HepG2 (cell line): ENCODE data around the gene KCNQ2. TPM values are rescaled to one million over a fixed set of nuclear protein-coding genes. Genes with fewer than 3 reads are reported as not detected.

Experiments
- ATAC-seq: fragments of 200-7000 bp; cut with Tn5 transposase; 3 replicates; pipeline ENCODE4 v1.9.1; 2020; ENCODE audit warnings: mild to moderate bottlenecking, moderate library complexity
- BruUV-seq: library from RNA; stranded (reverse); fragments of 400-500 nt; replicated peaks from 2 replicates; lab custom pipeline; 2021; lab: Mats Ljungman, UMichigan
- CTCF ChIA-PET: fragments of 300-600 bp; formaldehyde crosslinking; extraction: SDS; loops from one replicate; lab custom pipeline; 2021; ENCODE audit warnings: low total read pairs, inconsistent platforms, low intra/inter-chr PET ratio; lab: Yijun Ruan, JAX
- POLR2A ChIA-PET: fragments of 350-600 bp; sonication (Branson Sonifier 250); formaldehyde crosslinking; loops from one replicate; lab custom pipeline; 2020; ENCODE audit warnings: antibody characterized with exemption, inconsistent platforms; lab: Yijun Ruan, JAX
- DNase-seq: peaks from one replicate; pipeline ENCODE4 v3.0.0-alpha.2; 2015; ENCODE audit warnings: low spot score
- FAIRE-seq: peaks from 3 replicates; lab custom pipeline; 2011; peaks lifted over from hg19 to GRCh38; lab: Jason Lieb, UNC
- H2AFZ ChIP-seq: one replicate; pipeline ENCODE4 v1.6.1; 2011; ENCODE audit warnings: low read length, inconsistent platforms
- H3K27ac ChIP-seq: fragments of 300-600 bp; 3 replicates; pipeline ENCODE4 v1.8.0; 2011; ENCODE audit warnings: mixed run types, mild to moderate bottlenecking, mixed read lengths, low read length, inconsistent platforms; ENCODE audit not compliant: insufficient read depth; ENCODE audit errors: extremely low read length
- H3K27me3 ChIP-seq, 2 experiments: fragments of 200-600 bp in 1 of 2; 2 replicates in 1 of 2; 3 replicates in 1 of 2; pipeline versions ENCODE4 v1.6.0 to v1.8.0; 2011; ENCODE audit warnings: low read length in 2 of 2, mild to moderate bottlenecking in 2 of 2, moderate library complexity in 2 of 2, inconsistent platforms in 1 of 2; ENCODE audit not compliant: insufficient read depth in 2 of 2, control insufficient read depth in 1 of 2
- H3K36me3 ChIP-seq, 2 experiments: fragments of 200-600 bp in 1 of 2; replicated peaks in 1 of 2; 2 replicates in 1 of 2; 3 replicates in 1 of 2; pipeline versions ENCODE4 v1.5.1 to v1.8.0; 2011; ENCODE audit warnings: low read length in 2 of 2, inconsistent platforms in 1 of 2; ENCODE audit not compliant: insufficient read depth in 2 of 2, control insufficient read depth in 1 of 2
- H3K4me1 ChIP-seq: 2 replicates; pipeline ENCODE4 v1.5.1; 2012; ENCODE audit warnings: low read length, inconsistent platforms; ENCODE audit not compliant: insufficient read depth
- H3K4me2 ChIP-seq: 2 replicates; pipeline ENCODE4 v1.6.0; 2011; ENCODE audit warnings: low read depth, low read length, inconsistent platforms
- H3K4me3 ChIP-seq, 3 experiments: fragments of 200-600 bp in 1 of 3; sonication (generic), shearing (Covaris generic) in 1 of 3; replicated peaks in 1 of 3; 2 replicates each; pipeline ENCODE4 v1.5.1; 2011 to 2016; ENCODE audit warnings: low read length in 3 of 3, inconsistent platforms in 2 of 3, low read depth in 2 of 3, mild to moderate bottlenecking in 2 of 3, control low read depth in 1 of 3, mixed read lengths in 1 of 3; ENCODE audit not compliant: insufficient read depth in 1 of 3
- H3K79me2 ChIP-seq: one replicate; pipeline ENCODE4 v1.6.1; 2011; ENCODE audit warnings: low read length, inconsistent platforms; ENCODE audit not compliant: insufficient read depth
- H3K9ac ChIP-seq: 2 replicates; pipeline ENCODE4 v1.6.0; 2011; ENCODE audit warnings: mild to moderate bottlenecking, low read depth, low read length, inconsistent platforms; ENCODE audit not compliant: insufficient read depth
- H3K9me3 ChIP-seq: 2 replicates; pipeline ENCODE4 v1.5.1; 2012; ENCODE audit warnings: mild to moderate bottlenecking, low read length
- H4K20me1 ChIP-seq: 2 replicates; pipeline ENCODE4 v1.6.0; 2011; ENCODE audit warnings: inconsistent platforms, mild to moderate bottlenecking, low read length, moderate library complexity; ENCODE audit not compliant: insufficient read depth
- HIVEP1 ChIP-seq: sonication (generic); formaldehyde crosslinking; IDR thresholded peaks from 2 replicates; pipeline ENCODE4 v1.4.0; 2020; ENCODE audit warnings: mild to moderate bottlenecking, missing genetic modification reagents
- HNF4A ChIP-seq: sonication (generic); formaldehyde crosslinking; IDR thresholded peaks from 2 replicates; pipeline ENCODE4 v1.4.0; 2020; ENCODE audit warnings: missing genetic modification reagents
- HNRNPL ChIP-seq: fragments of 200-400 bp; formaldehyde crosslinking; IDR thresholded peaks from 2 replicates; pipeline ENCODE4 v1.6.1; 2017; ENCODE audit warnings: mild to moderate bottlenecking, low read depth, low read length
- HNRNPUL1 ChIP-seq: fragments of 200-400 bp; formaldehyde crosslinking; IDR thresholded peaks from 2 replicates; pipeline ENCODE4 v1.6.1; 2017; ENCODE audit warnings: low read depth, mild to moderate bottlenecking, low read length, moderate library complexity
- JUND ChIP-seq: sonication (generic); formaldehyde crosslinking; IDR thresholded peaks from 2 replicates; pipeline ENCODE4 v1.8.0; 2022; ENCODE audit warnings: mild to moderate bottlenecking, missing genetic modification reagents
- SIN3A ChIP-seq: IDR thresholded peaks from 2 replicates; pipeline ENCODE4 v1.6.1; 2011; ENCODE audit warnings: low read depth, mild to moderate bottlenecking, control low read depth, low read length, borderline replicate concordance
- SUZ12 ChIP-seq: fragments of 150-350 bp; IDR thresholded peaks from 2 replicates; pipeline ENCODE4 v1.6.1; 2014; ENCODE audit warnings: low read depth, low read length
- U2AF1 ChIP-seq: fragments of 200-400 bp; formaldehyde crosslinking; optimal IDR thresholded peaks from 2 replicates; pipeline ENCODE3; 2017; ENCODE audit warnings: mild to moderate bottlenecking, low read depth, low read length
- ZNF12 ChIP-seq: sonication (generic); formaldehyde crosslinking; IDR thresholded peaks from 2 replicates; pipeline ENCODE4 v1.5.0; 2020; ENCODE audit warnings: missing genetic modification reagents
- WGBS: methylation state at CpG from one replicate; pipeline ENCODE4 v1.1.6; 2017; ENCODE audit warnings: low lambda C conversion rate; 5-methylcytosine and 5-hydroxymethylcytosine counted together
- in situ Hi-C: cut with HindIII; loops from 2 replicates; pipeline ENCODE4 v1.10.0; 2017; ENCODE audit warnings: low pct_unique_long_range_greater_than_20kb; ENCODE audit not compliant: extremely low pct_ligation_motif_present
- intact Hi-C: fragments of 100-400 bp; cut with micrococcal nuclease; formaldehyde crosslinking; loops from one replicate; pipeline ENCODE4 v1.10.0; 2022; ENCODE audit not compliant: unreplicated experiment
- polyA plus RNA-seq, 8 experiments: library from polyadenylated mRNA; depleted of rRNA in 3 of 8; stranded (reverse) in 7 of 8; unstranded in 1 of 8; fragments of >200 nt; fragmentation: Illumina TruSeq in 4 of 8; extraction: Trizol in 4 of 8; gene quantifications; 2 replicates each; pipeline versions ENCODE4 v1.2.1 to v1.2.3, GENCODE V29; 2011 to 2016; ENCODE audit warnings: low read depth in 4 of 8, missing spikeins in 1 of 8, mixed read lengths in 1 of 8; ENCODE audit not compliant: insufficient read depth in 1 of 8
- total RNA-seq, 5 experiments: library from RNA; depleted of rRNA; stranded (reverse); fragments of >200 nt; fragmentation: Illumina TruSeq; extraction: Trizol; gene quantifications; 2 replicates each; pipeline ENCODE4 v1.2.3, GENCODE V29; 2016; ENCODE audit warnings: low read depth in 1 of 5
- TF ChIP-seq, protein P1 (sequence below): IDR thresholded peaks from 2 replicates; pipeline ENCODE4 v1.6.1; 2016; ENCODE audit warnings: mild to moderate bottlenecking, missing biosample characterization, missing genetic modification reagents
- TF ChIP-seq, protein P2 (sequence below): sonication (generic); formaldehyde crosslinking; IDR thresholded peaks from 2 replicates; pipeline ENCODE4 v1.4.0; 2020; ENCODE audit warnings: missing genetic modification reagents, borderline replicate concordance
- TF ChIP-seq, protein P3 (sequence below): IDR thresholded peaks from 2 replicates; pipeline ENCODE4 v1.6.1; 2016; ENCODE audit warnings: low read depth, missing genetic modification reagents, missing compliant biosample characterization
- TF ChIP-seq, protein P4 (sequence below): sonication (generic); formaldehyde crosslinking; IDR thresholded peaks from 2 replicates; pipeline ENCODE4 v1.4.0; 2020; ENCODE audit warnings: mild to moderate bottlenecking, missing genetic modification reagents

Gene KCNQ2
- total and polyA plus RNA-seq, 2 of the 13 experiments (the other 11 are each of a cell fraction or from before 2014, with no cell fraction given): not detected

DNA sequence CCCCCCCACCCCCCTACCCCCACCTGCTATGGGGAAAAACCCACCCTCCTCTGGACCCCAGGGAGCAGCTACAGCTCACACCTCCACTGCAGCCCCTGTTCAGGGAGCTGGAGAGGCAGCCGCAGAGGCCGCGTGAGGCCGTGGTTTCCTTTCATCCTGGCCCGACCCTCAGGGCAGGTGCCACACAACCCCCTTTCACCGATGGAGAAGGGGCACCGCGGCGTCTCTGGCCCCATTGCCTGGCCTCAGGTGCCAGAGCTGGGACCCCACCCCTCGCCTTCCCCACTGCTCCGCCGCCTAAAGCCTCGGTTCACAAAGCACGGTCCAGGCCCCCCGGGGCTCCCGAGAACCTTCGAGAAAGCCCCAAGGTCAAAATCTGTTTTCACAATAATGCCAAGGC is 11.8 kb upstream of the KCNQ2 start:
- no peak overlapping the region for H3K27ac ChIP-seq
- no peak overlapping the region for H2AFZ ChIP-seq
- CTCF ChIA-PET: no interaction called here
- no peaks in the 10 kb centered on the region for H3K36me3 ChIP-seq
- H4K20me1 ChIP-seq: peaks cover 5% of the 10 kb centered on the region; the same call in 1 of the 2 replicates
- no peak overlapping the region for H3K9ac ChIP-seq
- no peak overlapping the region for H3K4me3 ChIP-seq
- no peak overlapping the region for H3K4me2 ChIP-seq
- DNase-seq (no peak), FAIRE-seq (no peak), ATAC-seq (no peak)
- peaks cover 27 to 76% of the 10 kb centered on the region in 2 experiments for H3K27me3 ChIP-seq
- POLR2A ChIA-PET: no interaction called here
- H3K9me3 ChIP-seq: no peaks in the 10 kb centered on the region
- BruUV-seq: no TSS peak
- intact Hi-C loops (no loop called here), in situ Hi-C loops (no loop called here)
- peaks cover 11% of the 10 kb centered on the region for H3K4me1 ChIP-seq
- 23% methylated on average over 17 of the region's 17 CpGs for WGBS
- no peaks in the 10 kb centered on the region for H3K79me2 ChIP-seq
- no peak for TF ChIP-seq HNRNPUL1
- TF ChIP-seq, protein P1, sequence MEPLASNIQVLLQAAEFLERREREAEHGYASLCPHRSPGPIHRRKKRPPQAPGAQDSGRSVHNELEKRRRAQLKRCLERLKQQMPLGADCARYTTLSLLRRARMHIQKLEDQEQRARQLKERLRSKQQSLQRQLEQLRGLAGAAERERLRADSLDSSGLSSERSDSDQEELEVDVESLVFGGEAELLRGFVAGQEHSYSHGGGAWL: no peak
- TF ChIP-seq HNF4A (CRISPR knock-in tag): no peak
- TF ChIP-seq, protein P2, sequence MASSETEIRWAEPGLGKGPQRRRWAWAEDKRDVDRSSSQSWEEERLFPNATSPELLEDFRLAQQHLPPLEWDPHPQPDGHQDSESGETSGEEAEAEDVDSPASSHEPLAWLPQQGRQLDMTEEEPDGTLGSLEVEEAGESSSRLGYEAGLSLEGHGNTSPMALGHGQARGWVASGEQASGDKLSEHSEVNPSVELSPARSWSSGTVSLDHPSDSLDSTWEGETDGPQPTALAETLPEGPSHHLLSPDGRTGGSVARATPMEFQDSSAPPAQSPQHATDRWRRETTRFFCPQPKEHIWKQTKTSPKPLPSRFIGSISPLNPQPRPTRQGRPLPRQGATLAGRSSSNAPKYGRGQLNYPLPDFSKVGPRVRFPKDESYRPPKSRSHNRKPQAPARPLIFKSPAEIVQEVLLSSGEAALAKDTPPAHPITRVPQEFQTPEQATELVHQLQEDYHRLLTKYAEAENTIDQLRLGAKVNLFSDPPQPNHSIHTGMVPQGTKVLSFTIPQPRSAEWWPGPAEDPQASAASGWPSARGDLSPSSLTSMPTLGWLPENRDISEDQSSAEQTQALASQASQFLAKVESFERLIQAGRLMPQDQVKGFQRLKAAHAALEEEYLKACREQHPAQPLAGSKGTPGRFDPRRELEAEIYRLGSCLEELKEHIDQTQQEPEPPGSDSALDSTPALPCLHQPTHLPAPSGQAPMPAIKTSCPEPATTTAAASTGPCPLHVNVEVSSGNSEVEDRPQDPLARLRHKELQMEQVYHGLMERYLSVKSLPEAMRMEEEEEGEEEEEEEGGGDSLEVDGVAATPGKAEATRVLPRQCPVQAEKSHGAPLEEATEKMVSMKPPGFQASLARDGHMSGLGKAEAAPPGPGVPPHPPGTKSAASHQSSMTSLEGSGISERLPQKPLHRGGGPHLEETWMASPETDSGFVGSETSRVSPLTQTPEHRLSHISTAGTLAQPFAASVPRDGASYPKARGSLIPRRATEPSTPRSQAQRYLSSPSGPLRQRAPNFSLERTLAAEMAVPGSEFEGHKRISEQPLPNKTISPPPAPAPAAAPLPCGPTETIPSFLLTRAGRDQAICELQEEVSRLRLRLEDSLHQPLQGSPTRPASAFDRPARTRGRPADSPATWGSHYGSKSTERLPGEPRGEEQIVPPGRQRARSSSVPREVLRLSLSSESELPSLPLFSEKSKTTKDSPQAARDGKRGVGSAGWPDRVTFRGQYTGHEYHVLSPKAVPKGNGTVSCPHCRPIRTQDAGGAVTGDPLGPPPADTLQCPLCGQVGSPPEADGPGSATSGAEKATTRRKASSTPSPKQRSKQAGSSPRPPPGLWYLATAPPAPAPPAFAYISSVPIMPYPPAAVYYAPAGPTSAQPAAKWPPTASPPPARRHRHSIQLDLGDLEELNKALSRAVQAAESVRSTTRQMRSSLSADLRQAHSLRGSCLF (CRISPR knock-in tag): no peak
- TF ChIP-seq, protein P3, sequence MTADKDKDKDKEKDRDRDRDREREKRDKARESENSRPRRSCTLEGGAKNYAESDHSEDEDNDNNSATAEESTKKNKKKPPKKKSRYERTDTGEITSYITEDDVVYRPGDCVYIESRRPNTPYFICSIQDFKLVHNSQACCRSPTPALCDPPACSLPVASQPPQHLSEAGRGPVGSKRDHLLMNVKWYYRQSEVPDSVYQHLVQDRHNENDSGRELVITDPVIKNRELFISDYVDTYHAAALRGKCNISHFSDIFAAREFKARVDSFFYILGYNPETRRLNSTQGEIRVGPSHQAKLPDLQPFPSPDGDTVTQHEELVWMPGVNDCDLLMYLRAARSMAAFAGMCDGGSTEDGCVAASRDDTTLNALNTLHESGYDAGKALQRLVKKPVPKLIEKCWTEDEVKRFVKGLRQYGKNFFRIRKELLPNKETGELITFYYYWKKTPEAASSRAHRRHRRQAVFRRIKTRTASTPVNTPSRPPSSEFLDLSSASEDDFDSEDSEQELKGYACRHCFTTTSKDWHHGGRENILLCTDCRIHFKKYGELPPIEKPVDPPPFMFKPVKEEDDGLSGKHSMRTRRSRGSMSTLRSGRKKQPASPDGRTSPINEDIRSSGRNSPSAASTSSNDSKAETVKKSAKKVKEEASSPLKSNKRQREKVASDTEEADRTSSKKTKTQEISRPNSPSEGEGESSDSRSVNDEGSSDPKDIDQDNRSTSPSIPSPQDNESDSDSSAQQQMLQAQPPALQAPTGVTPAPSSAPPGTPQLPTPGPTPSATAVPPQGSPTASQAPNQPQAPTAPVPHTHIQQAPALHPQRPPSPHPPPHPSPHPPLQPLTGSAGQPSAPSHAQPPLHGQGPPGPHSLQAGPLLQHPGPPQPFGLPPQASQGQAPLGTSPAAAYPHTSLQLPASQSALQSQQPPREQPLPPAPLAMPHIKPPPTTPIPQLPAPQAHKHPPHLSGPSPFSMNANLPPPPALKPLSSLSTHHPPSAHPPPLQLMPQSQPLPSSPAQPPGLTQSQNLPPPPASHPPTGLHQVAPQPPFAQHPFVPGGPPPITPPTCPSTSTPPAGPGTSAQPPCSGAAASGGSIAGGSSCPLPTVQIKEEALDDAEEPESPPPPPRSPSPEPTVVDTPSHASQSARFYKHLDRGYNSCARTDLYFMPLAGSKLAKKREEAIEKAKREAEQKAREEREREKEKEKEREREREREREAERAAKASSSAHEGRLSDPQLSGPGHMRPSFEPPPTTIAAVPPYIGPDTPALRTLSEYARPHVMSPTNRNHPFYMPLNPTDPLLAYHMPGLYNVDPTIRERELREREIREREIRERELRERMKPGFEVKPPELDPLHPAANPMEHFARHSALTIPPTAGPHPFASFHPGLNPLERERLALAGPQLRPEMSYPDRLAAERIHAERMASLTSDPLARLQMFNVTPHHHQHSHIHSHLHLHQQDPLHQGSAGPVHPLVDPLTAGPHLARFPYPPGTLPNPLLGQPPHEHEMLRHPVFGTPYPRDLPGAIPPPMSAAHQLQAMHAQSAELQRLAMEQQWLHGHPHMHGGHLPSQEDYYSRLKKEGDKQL (CRISPR knock-in tag): no peak
- no peak for TF ChIP-seq JUND
- TF ChIP-seq U2AF1: no peak
- TF ChIP-seq, protein P4, sequence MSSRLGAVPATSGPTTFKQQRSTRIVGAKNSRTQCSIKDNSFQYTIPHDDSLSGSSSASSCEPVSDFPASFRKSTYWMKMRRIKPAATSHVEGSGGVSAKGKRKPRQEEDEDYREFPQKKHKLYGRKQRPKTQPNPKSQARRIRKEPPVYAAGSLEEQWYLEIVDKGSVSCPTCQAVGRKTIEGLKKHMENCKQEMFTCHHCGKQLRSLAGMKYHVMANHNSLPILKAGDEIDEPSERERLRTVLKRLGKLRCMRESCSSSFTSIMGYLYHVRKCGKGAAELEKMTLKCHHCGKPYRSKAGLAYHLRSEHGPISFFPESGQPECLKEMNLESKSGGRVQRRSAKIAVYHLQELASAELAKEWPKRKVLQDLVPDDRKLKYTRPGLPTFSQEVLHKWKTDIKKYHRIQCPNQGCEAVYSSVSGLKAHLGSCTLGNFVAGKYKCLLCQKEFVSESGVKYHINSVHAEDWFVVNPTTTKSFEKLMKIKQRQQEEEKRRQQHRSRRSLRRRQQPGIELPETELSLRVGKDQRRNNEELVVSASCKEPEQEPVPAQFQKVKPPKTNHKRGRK (CRISPR knock-in tag): no peak
- TF ChIP-seq HIVEP1 (CRISPR knock-in tag): no peak
- no peak for TF ChIP-seq SIN3A
- no peak for TF ChIP-seq HNRNPL
- no peak for TF ChIP-seq SUZ12
- TF ChIP-seq ZNF12 (CRISPR knock-in tag): no peak
